Measurements from ENCODE around the gene ANKRD36C.
"Not testable (repeated sequence)": the region's sequence is repeated elsewhere in the genome, so short reads cannot be mapped to it uniquely, and the experiment has no call there.

GRCh38 chr2:96010320-96011128 lies 18.9 kb upstream of the ANKRD36C start:
- not testable (repeated sequence) for TF ChIP-seq EZH2 (IDR thresholded peaks at IDR 0.05; ENCODE audit: insufficient read depth, poor library complexity, severe bottlenecking); EZH2phosphoT487 (IDR thresholded peaks at IDR 0.05; ENCODE audit: insufficient read depth, low read depth)
